ENCODE results near the gene HRH2.

DNA sequence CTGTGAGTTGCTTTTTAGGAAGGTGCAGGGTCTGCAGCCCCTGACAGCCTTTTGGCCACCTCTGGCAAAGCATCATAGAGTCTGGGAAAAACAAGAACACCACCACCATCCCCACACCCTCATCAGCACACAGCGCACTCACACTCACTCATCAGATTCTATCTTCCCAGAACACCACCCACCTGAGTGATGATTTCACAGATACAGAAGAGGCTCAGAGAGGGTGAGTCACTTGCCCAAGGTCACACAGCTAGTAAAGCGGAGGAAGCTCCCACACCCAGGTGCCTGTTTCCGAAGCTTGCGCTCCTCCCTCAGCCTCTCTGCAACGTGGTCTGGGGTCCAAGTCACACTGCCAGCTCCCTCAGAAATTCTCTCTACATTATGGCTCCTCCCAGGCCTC is 41.8 kb upstream of the HRH2 start:
- TF ChIP-seq TARDBP (IDR thresholded peaks at IDR 0.05) = no peak
- TF ChIP-seq FOXA1 (IDR thresholded peaks at IDR 0.05) = no peak
- TF ChIP-seq BHLHE40 (IDR thresholded peaks at IDR 0.05; ENCODE audit: borderline replicate concordance) = no peak
- TF ChIP-seq SUZ12 (IDR thresholded peaks at IDR 0.05) = no peak
- no peak for TF ChIP-seq CTBP1 (IDR thresholded peaks at IDR 0.05; ENCODE audit: borderline replicate concordance)
- no peak for TF ChIP-seq L3MBTL2 (conservative IDR thresholded peaks at IDR 0.05)
- TF ChIP-seq, protein P1, sequence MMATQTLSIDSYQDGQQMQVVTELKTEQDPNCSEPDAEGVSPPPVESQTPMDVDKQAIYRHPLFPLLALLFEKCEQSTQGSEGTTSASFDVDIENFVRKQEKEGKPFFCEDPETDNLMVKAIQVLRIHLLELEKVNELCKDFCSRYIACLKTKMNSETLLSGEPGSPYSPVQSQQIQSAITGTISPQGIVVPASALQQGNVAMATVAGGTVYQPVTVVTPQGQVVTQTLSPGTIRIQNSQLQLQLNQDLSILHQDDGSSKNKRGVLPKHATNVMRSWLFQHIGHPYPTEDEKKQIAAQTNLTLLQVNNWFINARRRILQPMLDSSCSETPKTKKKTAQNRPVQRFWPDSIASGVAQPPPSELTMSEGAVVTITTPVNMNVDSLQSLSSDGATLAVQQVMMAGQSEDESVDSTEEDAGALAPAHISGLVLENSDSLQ (IDR thresholded peaks at IDR 0.05) = no peak

All from HEK293T (cell line).